HepG2 (cell line): ENCODE results near the gene PELI2. TPM values are rescaled to one million over a fixed set of nuclear protein-coding genes. Genes with fewer than 3 reads are reported as not detected.

ENCODE experiments used
- ATAC-seq: fragments of 200-7000 bp; cut with Tn5 transposase; 3 replicates; pipeline ENCODE4 v1.9.1; 2020; ENCODE audit warnings: mild to moderate bottlenecking, moderate library complexity
- BruUV-seq: library from RNA; stranded (reverse); fragments of 400-500 nt; replicated peaks from 2 replicates; lab custom pipeline; 2021; lab: Mats Ljungman, UMichigan
- CTCF ChIA-PET: fragments of 300-600 bp; formaldehyde crosslinking; extraction: SDS; loops from one replicate; lab custom pipeline; 2021; ENCODE audit warnings: low total read pairs, inconsistent platforms, low intra/inter-chr PET ratio; lab: Yijun Ruan, JAX
- POLR2A ChIA-PET: fragments of 350-600 bp; sonication (Branson Sonifier 250); formaldehyde crosslinking; loops from one replicate; lab custom pipeline; 2020; ENCODE audit warnings: antibody characterized with exemption, inconsistent platforms; lab: Yijun Ruan, JAX
- DNase-seq: peaks from one replicate; pipeline ENCODE4 v3.0.0-alpha.2; 2015; ENCODE audit warnings: low spot score
- FAIRE-seq: peaks from 3 replicates; lab custom pipeline; 2011; peaks lifted over from hg19 to GRCh38; lab: Jason Lieb, UNC
- H2AFZ ChIP-seq: one replicate; pipeline ENCODE4 v1.6.1; 2011; ENCODE audit warnings: low read length, inconsistent platforms
- H3K27ac ChIP-seq: fragments of 300-600 bp; 3 replicates; pipeline ENCODE4 v1.8.0; 2011; ENCODE audit warnings: mixed run types, mild to moderate bottlenecking, mixed read lengths, low read length, inconsistent platforms; ENCODE audit not compliant: insufficient read depth; ENCODE audit errors: extremely low read length
- H3K27me3 ChIP-seq, 2 experiments: fragments of 200-600 bp in 1 of 2; 2 replicates in 1 of 2; 3 replicates in 1 of 2; pipeline versions ENCODE4 v1.6.0 to v1.8.0; 2011; ENCODE audit warnings: low read length in 2 of 2, mild to moderate bottlenecking in 2 of 2, moderate library complexity in 2 of 2, inconsistent platforms in 1 of 2; ENCODE audit not compliant: insufficient read depth in 2 of 2, control insufficient read depth in 1 of 2
- H3K36me3 ChIP-seq, 2 experiments: fragments of 200-600 bp in 1 of 2; replicated peaks in 1 of 2; 2 replicates in 1 of 2; 3 replicates in 1 of 2; pipeline versions ENCODE4 v1.5.1 to v1.8.0; 2011; ENCODE audit warnings: low read length in 2 of 2, inconsistent platforms in 1 of 2; ENCODE audit not compliant: insufficient read depth in 2 of 2, control insufficient read depth in 1 of 2
- H3K4me1 ChIP-seq: 2 replicates; pipeline ENCODE4 v1.5.1; 2012; ENCODE audit warnings: low read length, inconsistent platforms; ENCODE audit not compliant: insufficient read depth
- H3K4me2 ChIP-seq: 2 replicates; pipeline ENCODE4 v1.6.0; 2011; ENCODE audit warnings: low read depth, low read length, inconsistent platforms
- H3K4me3 ChIP-seq, 3 experiments: fragments of 200-600 bp in 1 of 3; sonication (generic), shearing (Covaris generic) in 1 of 3; replicated peaks in 1 of 3; 2 replicates each; pipeline ENCODE4 v1.5.1; 2011 to 2016; ENCODE audit warnings: low read length in 3 of 3, inconsistent platforms in 2 of 3, low read depth in 2 of 3, mild to moderate bottlenecking in 2 of 3, control low read depth in 1 of 3, mixed read lengths in 1 of 3; ENCODE audit not compliant: insufficient read depth in 1 of 3
- H3K79me2 ChIP-seq: one replicate; pipeline ENCODE4 v1.6.1; 2011; ENCODE audit warnings: low read length, inconsistent platforms; ENCODE audit not compliant: insufficient read depth
- H3K9ac ChIP-seq: 2 replicates; pipeline ENCODE4 v1.6.0; 2011; ENCODE audit warnings: mild to moderate bottlenecking, low read depth, low read length, inconsistent platforms; ENCODE audit not compliant: insufficient read depth
- H3K9me3 ChIP-seq: 2 replicates; pipeline ENCODE4 v1.5.1; 2012; ENCODE audit warnings: mild to moderate bottlenecking, low read length
- H4K20me1 ChIP-seq: 2 replicates; pipeline ENCODE4 v1.6.0; 2011; ENCODE audit warnings: inconsistent platforms, mild to moderate bottlenecking, low read length, moderate library complexity; ENCODE audit not compliant: insufficient read depth
- BRD4 ChIP-seq: sonication (generic); formaldehyde crosslinking; IDR thresholded peaks from 2 replicates; pipeline ENCODE4 v1.4.0; 2020; ENCODE audit warnings: missing genetic modification reagents
- MATR3 ChIP-seq: sonication (generic); formaldehyde crosslinking; IDR thresholded peaks from 2 replicates; pipeline ENCODE4 v1.4.0; 2020; ENCODE audit warnings: missing genetic modification reagents
- PHF5A ChIP-seq: IDR thresholded peaks from one replicate; pipeline ENCODE4 v1.6.1; 2018; ENCODE audit warnings: low read depth, missing genetic modification reagents; ENCODE audit not compliant: unreplicated experiment
- PITX1 ChIP-seq: sonication (generic); formaldehyde crosslinking; IDR thresholded peaks from 2 replicates; pipeline ENCODE4 v1.5.1; 2020; ENCODE audit warnings: mild to moderate bottlenecking, missing genetic modification reagents
- RBFOX2 ChIP-seq: fragments of 200-400 bp; formaldehyde crosslinking; IDR thresholded peaks from 2 replicates; pipeline ENCODE4 v1.6.1; 2017; ENCODE audit warnings: low read depth, mild to moderate bottlenecking, low read length
- TSC22D2 ChIP-seq: sonication (generic); formaldehyde crosslinking; IDR thresholded peaks from 2 replicates; pipeline ENCODE4 v1.5.1; 2020; ENCODE audit warnings: missing genetic modification reagents, mild to moderate bottlenecking, borderline replicate concordance
- ZNF292 ChIP-seq: sonication (generic); formaldehyde crosslinking; IDR thresholded peaks from 2 replicates; pipeline ENCODE4 v1.8.1; 2022; ENCODE audit warnings: mild to moderate bottlenecking, low read depth, missing genetic modification reagents, borderline replicate concordance
- WGBS: methylation state at CpG from one replicate; pipeline ENCODE4 v1.1.6; 2017; ENCODE audit warnings: low lambda C conversion rate; 5-methylcytosine and 5-hydroxymethylcytosine counted together
- in situ Hi-C: cut with HindIII; loops from 2 replicates; pipeline ENCODE4 v1.10.0; 2017; ENCODE audit warnings: low pct_unique_long_range_greater_than_20kb; ENCODE audit not compliant: extremely low pct_ligation_motif_present
- intact Hi-C: fragments of 100-400 bp; cut with micrococcal nuclease; formaldehyde crosslinking; loops from one replicate; pipeline ENCODE4 v1.10.0; 2022; ENCODE audit not compliant: unreplicated experiment
- polyA plus RNA-seq, 8 experiments: library from polyadenylated mRNA; depleted of rRNA in 3 of 8; stranded (reverse) in 7 of 8; unstranded in 1 of 8; fragments of >200 nt; fragmentation: Illumina TruSeq in 4 of 8; extraction: Trizol in 4 of 8; gene quantifications; 2 replicates each; pipeline versions ENCODE4 v1.2.1 to v1.2.3, GENCODE V29; 2011 to 2016; ENCODE audit warnings: low read depth in 4 of 8, missing spikeins in 1 of 8, mixed read lengths in 1 of 8; ENCODE audit not compliant: insufficient read depth in 1 of 8
- total RNA-seq, 5 experiments: library from RNA; depleted of rRNA; stranded (reverse); fragments of >200 nt; fragmentation: Illumina TruSeq; extraction: Trizol; gene quantifications; 2 replicates each; pipeline ENCODE4 v1.2.3, GENCODE V29; 2016; ENCODE audit warnings: low read depth in 1 of 5
- TF ChIP-seq, protein P1 (sequence below): sonication (generic); formaldehyde crosslinking; IDR thresholded peaks from 2 replicates; pipeline ENCODE4 v1.4.0; 2020; ENCODE audit warnings: missing genetic modification reagents
- TF ChIP-seq, protein P2 (sequence below): IDR thresholded peaks from 2 replicates; pipeline ENCODE4 v1.6.1; 2016; ENCODE audit warnings: low read depth
- TF ChIP-seq, protein P3 (sequence below): sonication (generic); formaldehyde crosslinking; IDR thresholded peaks from 2 replicates; pipeline ENCODE4 v1.5.1; 2020; ENCODE audit warnings: mild to moderate bottlenecking, missing genetic modification reagents, borderline replicate concordance

Gene PELI2
- total and polyA plus RNA-seq, 2 of the 13 experiments (the other 11 are each of a cell fraction or from before 2014, with no cell fraction given), result 0.07 TPM; not detected in 1

DNA sequence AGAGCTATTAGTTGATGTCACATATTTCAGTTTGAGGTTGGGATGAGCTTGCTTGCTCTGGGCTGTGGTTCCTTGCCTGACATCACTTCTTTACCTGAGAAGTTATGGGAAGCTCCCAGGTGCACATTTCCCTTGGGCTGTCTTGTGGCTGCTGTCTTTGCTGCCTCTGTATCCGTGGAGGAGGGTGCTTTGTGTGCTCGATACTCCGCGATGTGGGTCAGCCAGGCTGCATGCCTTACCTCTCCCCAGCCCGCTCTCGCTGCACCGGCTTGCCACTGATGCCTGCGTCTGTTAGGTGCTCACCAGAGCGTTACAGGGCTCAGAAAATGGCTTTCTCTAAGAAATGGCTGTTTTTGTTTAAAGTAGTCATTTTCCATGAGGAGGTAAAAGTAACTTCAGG is 19.6 kb downstream of the PELI2 start:
- Histone ChIP-seq H3K79me2 (no peaks in the 10 kb centered on the region), H3K9me3 (no peaks in the 10 kb centered on the region), H3K27me3 (peaks cover 0 to 10% of the 10 kb centered on the region in 2 experiments; a peak in 3 of 5 replicates), H4K20me1 (no peaks in the 10 kb centered on the region), H3K36me3 (no peaks in the 10 kb centered on the region), H3K4me3 (no peak overlapping the region), H3K4me2 (no peak overlapping the region), H3K9ac (no peak overlapping the region), H3K4me1 (no peaks in the 10 kb centered on the region), H3K27ac (no peak overlapping the region), H2AFZ (no peak overlapping the region)
- ChIA-PET CTCF (no interaction called here), POLR2A (no interaction called here)
- DNase-seq, result no peak
- BruUV-seq, result no TSS peak
- 50% methylated on average over 2 of the region's 9 CpGs for WGBS
- TF ChIP-seq, protein P1, sequence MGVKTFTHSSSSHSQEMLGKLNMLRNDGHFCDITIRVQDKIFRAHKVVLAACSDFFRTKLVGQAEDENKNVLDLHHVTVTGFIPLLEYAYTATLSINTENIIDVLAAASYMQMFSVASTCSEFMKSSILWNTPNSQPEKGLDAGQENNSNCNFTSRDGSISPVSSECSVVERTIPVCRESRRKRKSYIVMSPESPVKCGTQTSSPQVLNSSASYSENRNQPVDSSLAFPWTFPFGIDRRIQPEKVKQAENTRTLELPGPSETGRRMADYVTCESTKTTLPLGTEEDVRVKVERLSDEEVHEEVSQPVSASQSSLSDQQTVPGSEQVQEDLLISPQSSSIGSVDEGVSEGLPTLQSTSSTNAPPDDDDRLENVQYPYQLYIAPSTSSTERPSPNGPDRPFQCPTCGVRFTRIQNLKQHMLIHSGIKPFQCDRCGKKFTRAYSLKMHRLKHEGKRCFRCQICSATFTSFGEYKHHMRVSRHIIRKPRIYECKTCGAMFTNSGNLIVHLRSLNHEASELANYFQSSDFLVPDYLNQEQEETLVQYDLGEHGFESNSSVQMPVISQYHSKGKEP, result no peak
- TF ChIP-seq MATR3 (CRISPR knock-in tag), result no peak
- TF ChIP-seq PHF5A (CRISPR knock-in tag), result no peak
- no peak for TF ChIP-seq PITX1 (CRISPR knock-in tag)
- in situ Hi-C loops (no loop called here), intact Hi-C loops (no loop called here)
- FAIRE-seq, result no peak
- ATAC-seq, result no peak

DNA sequence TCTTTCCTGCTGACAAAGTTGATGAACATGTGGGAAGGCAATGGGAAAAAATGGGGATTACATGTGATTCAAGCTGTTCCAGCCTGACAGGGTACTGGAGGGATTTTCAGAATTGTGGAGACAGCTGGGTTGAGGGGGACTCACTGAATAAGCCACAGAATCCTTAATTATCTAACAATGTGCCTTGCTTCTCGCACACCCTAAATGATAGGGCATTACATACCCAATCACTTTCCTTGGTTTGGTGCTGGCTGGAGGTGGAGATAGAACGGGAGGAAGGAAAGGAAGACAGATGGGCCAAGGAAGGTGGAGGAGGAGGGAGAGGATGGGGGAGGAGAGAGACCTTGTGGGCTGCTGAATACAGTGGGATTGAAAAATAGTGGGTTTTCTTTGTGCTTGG is 20.7 kb downstream of the PELI2 start:
- no peaks in the 10 kb centered on the region for H3K36me3 ChIP-seq
- 0% methylated on average over 2 of the region's 2 CpGs for WGBS
- peaks cover 0 to 10% of the 10 kb centered on the region in 2 experiments; a peak in 1 of 5 replicates for H3K27me3 ChIP-seq
- no peak overlapping the region for H3K4me3 ChIP-seq
- H4K20me1 ChIP-seq, result no peaks in the 10 kb centered on the region
- no peaks in the 10 kb centered on the region for H3K4me1 ChIP-seq
- no TSS peak for BruUV-seq
- ATAC-seq (no peak), DNase-seq (no peak), FAIRE-seq (no peak)
- ChIA-PET CTCF (no interaction called here), POLR2A (no interaction called here)
- no peak overlapping the region for H2AFZ ChIP-seq
- intact Hi-C loops (no loop called here), in situ Hi-C loops (no loop called here)
- H3K9ac ChIP-seq, result no peak overlapping the region
- H3K79me2 ChIP-seq, result no peaks in the 10 kb centered on the region
- H3K4me2 ChIP-seq, result no peak overlapping the region
- no peak overlapping the region for H3K27ac ChIP-seq
- no peaks in the 10 kb centered on the region for H3K9me3 ChIP-seq
- no peak for TF ChIP-seq ZNF292 (CRISPR knock-in tag)
- no peak for TF ChIP-seq TSC22D2 (CRISPR knock-in tag)
- TF ChIP-seq BRD4, result no peak
- TF ChIP-seq, protein P2, sequence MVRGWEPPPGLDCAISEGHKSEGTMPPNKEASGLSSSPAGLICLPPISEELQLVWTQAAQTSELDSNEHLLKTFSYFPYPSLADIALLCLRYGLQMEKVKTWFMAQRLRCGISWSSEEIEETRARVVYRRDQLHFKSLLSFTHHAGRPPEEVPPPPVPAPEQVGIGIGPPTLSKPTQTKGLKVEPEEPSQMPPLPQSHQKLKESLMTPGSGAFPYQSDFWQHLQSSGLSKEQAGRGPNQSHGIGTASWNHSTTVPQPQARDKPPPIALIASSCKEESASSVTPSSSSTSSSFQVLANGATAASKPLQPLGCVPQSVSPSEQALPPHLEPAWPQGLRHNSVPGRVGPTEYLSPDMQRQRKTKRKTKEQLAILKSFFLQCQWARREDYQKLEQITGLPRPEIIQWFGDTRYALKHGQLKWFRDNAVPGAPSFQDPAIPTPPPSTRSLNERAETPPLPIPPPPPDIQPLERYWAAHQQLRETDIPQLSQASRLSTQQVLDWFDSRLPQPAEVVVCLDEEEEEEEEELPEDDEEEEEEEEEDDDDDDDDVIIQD (CRISPR knock-in tag), result no peak
- TF ChIP-seq, protein P3, sequence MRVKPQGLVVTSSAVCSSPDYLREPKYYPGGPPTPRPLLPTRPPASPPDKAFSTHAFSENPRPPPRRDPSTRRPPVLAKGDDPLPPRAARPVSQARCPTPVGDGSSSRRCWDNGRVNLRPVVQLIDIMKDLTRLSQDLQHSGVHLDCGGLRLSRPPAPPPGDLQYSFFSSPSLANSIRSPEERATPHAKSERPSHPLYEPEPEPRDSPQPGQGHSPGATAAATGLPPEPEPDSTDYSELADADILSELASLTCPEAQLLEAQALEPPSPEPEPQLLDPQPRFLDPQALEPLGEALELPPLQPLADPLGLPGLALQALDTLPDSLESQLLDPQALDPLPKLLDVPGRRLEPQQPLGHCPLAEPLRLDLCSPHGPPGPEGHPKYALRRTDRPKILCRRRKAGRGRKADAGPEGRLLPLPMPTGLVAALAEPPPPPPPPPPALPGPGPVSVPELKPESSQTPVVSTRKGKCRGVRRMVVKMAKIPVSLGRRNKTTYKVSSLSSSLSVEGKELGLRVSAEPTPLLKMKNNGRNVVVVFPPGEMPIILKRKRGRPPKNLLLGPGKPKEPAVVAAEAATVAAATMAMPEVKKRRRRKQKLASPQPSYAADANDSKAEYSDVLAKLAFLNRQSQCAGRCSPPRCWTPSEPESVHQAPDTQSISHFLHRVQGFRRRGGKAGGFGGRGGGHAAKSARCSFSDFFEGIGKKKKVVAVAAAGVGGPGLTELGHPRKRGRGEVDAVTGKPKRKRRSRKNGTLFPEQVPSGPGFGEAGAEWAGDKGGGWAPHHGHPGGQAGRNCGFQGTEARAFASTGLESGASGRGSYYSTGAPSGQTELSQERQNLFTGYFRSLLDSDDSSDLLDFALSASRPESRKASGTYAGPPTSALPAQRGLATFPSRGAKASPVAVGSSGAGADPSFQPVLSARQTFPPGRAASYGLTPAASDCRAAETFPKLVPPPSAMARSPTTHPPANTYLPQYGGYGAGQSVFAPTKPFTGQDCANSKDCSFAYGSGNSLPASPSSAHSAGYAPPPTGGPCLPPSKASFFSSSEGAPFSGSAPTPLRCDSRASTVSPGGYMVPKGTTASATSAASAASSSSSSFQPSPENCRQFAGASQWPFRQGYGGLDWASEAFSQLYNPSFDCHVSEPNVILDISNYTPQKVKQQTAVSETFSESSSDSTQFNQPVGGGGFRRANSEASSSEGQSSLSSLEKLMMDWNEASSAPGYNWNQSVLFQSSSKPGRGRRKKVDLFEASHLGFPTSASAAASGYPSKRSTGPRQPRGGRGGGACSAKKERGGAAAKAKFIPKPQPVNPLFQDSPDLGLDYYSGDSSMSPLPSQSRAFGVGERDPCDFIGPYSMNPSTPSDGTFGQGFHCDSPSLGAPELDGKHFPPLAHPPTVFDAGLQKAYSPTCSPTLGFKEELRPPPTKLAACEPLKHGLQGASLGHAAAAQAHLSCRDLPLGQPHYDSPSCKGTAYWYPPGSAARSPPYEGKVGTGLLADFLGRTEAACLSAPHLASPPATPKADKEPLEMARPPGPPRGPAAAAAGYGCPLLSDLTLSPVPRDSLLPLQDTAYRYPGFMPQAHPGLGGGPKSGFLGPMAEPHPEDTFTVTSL, result no peak
- TF ChIP-seq RBFOX2, result no peak
